SK-N-SH (cell line): ENCODE measurements around the gene ZNF783. TPM values are rescaled to one million over a fixed set of nuclear protein-coding genes. Genes with fewer than 3 reads are reported as not detected.

Source experiments
- CTCF ChIA-PET: fragments of 300-600, 350-600 bp; formaldehyde crosslinking; extraction: SDS; loops from one replicate; lab custom pipeline; 2021; lab: Yijun Ruan, JAX
- POLR2A ChIA-PET: fragments of 350-600 bp; sonication (Branson Sonifier 250); formaldehyde crosslinking; extraction: SDS; loops from one replicate; lab custom pipeline; 2020; ENCODE audit warnings: antibody characterized with exemption, inconsistent platforms; lab: Yijun Ruan, JAX
- DNase-seq: peaks from one replicate; pipeline ENCODE4 v3.0.0; 2012
- H2AFZ ChIP-seq: fragments of 200-600 bp; sonication (generic); 2 replicates; pipeline ENCODE4 v1.8.1; 2016; ENCODE audit warnings: antibody characterized with exemption, mild to moderate bottlenecking, low read depth
- H3F3A ChIP-seq: fragments of 200-600 bp; sonication (generic); replicated peaks from 2 replicates; pipeline ENCODE3; 2016; ENCODE audit warnings: antibody characterized with exemption, mild to moderate bottlenecking; ENCODE audit not compliant: insufficient read depth
- H3K27ac ChIP-seq, 2 experiments: fragments of 200-500 bp in 1 of 2; fragments of 200-600 bp in 1 of 2; sonication (Bioruptor generic) in 1 of 2; sonication (generic), shearing (Covaris generic) in 1 of 2; 2 replicates each; pipeline versions ENCODE4 v1.5.1 to v1.6.1; 2014 to 2016; ENCODE audit warnings: low read depth in 2 of 2, inconsistent platforms in 1 of 2, low read length in 1 of 2, mild to moderate bottlenecking in 1 of 2, mixed read lengths in 1 of 2
- H3K27me3 ChIP-seq: fragments of 200-600 bp; sonication (generic), shearing (Covaris generic); 2 replicates; pipeline ENCODE4 v1.6.1; 2016; ENCODE audit warnings: mixed run types; ENCODE audit not compliant: insufficient read depth
- H3K36me3 ChIP-seq, 2 experiments: fragments of 200-500 bp in 1 of 2; fragments of 200-600 bp in 1 of 2; sonication (Bioruptor generic) in 1 of 2; sonication (generic) in 1 of 2; replicated peaks in 1 of 2; 2 replicates each; pipeline versions ENCODE3 to v1.5.1; 2014 to 2016; ENCODE audit warnings: low read length in 1 of 2, mild to moderate bottlenecking in 1 of 2; ENCODE audit not compliant: insufficient read depth in 2 of 2, control insufficient read depth in 1 of 2
- H3K4me1 ChIP-seq, 2 experiments: fragments of 200-500 bp in 1 of 2; fragments of 200-600 bp in 1 of 2; sonication (Bioruptor generic) in 1 of 2; sonication (generic), shearing (Covaris generic) in 1 of 2; 2 replicates each; pipeline versions ENCODE4 v1.5.1 to v1.6.1; 2014 to 2016; ENCODE audit warnings: low read depth in 1 of 2, low read length in 1 of 2, mixed run types in 1 of 2; ENCODE audit not compliant: insufficient read depth in 2 of 2, control insufficient read depth in 1 of 2
- H3K4me2 ChIP-seq: fragments of 200-600 bp; sonication (generic), shearing (Covaris generic); 2 replicates; pipeline ENCODE4 v1.6.1; 2017; ENCODE audit warnings: mixed run types
- H3K4me3 ChIP-seq, 2 experiments: fragments of 200-500 bp in 1 of 2; fragments of 200-600 bp in 1 of 2; sonication (Bioruptor generic) in 1 of 2; sonication (generic), shearing (Covaris generic) in 1 of 2; 2 replicates each; pipeline versions ENCODE4 v1.5.1 to v1.8.1; 2014 to 2016; ENCODE audit warnings: low read depth in 2 of 2, inconsistent platforms in 1 of 2, low read length in 1 of 2, mild to moderate bottlenecking in 1 of 2, mixed read lengths in 1 of 2, moderate library complexity in 1 of 2
- H3K79me2 ChIP-seq: fragments of 200-600 bp; sonication (generic); 2 replicates; pipeline ENCODE4 v1.8.1; 2017; ENCODE audit warnings: mild to moderate bottlenecking; ENCODE audit not compliant: insufficient read depth
- H3K9ac ChIP-seq: fragments of 200-600 bp; sonication (generic); 2 replicates; pipeline ENCODE4 v1.6.1; 2017; ENCODE audit warnings: mixed run types
- H3K9me2 ChIP-seq: fragments of 200-600 bp; sonication (generic); 2 replicates; pipeline ENCODE4 v1.6.1; 2017; ENCODE audit warnings: mixed run types
- H3K9me3 ChIP-seq: fragments of 200-600 bp; sonication (generic); 2 replicates; pipeline ENCODE4 v1.6.1; 2017; ENCODE audit warnings: mixed run types, mild to moderate bottlenecking, moderate library complexity
- H4K20me1 ChIP-seq: fragments of 200-600 bp; sonication (generic); 2 replicates; pipeline ENCODE4 v1.6.1; 2017; ENCODE audit warnings: mild to moderate bottlenecking, mixed run types; ENCODE audit not compliant: insufficient read depth
- CHD2 ChIP-seq: fragments of 150-350 bp; IDR thresholded peaks from 2 replicates; pipeline ENCODE4 v1.6.1; 2018; ENCODE audit warnings: low read length; ENCODE audit not compliant: partially characterized antibody
- ELF1 ChIP-seq: IDR thresholded peaks from 2 replicates; pipeline ENCODE4 v1.4.0; 2012
- EP300 ChIP-seq, 2 experiments: IDR thresholded peaks; 2 replicates each; pipeline versions ENCODE4 v1.4.0 to v1.6.1; 2012; ENCODE audit warnings: borderline replicate concordance in 1 of 2, low read depth in 1 of 2, low read length in 1 of 2
- FOSL2 ChIP-seq: IDR thresholded peaks from 2 replicates; pipeline ENCODE4 v1.4.0; 2012; ENCODE audit warnings: low read depth, mild to moderate bottlenecking, moderate library complexity, borderline replicate concordance
- FOXJ3 ChIP-seq: sonication (generic); formaldehyde crosslinking; IDR thresholded peaks from 2 replicates; pipeline ENCODE4 v1.5.1; 2020; ENCODE audit warnings: mild to moderate bottlenecking, missing genetic modification reagents
- GATA2 ChIP-seq: sonication (generic); formaldehyde crosslinking; IDR thresholded peaks from 2 replicates; pipeline ENCODE4 v1.5.0; 2020; ENCODE audit warnings: mild to moderate bottlenecking, missing genetic modification reagents
- JUND ChIP-seq: IDR thresholded peaks from 2 replicates; pipeline ENCODE4 v1.4.0; 2012
- MEF2A ChIP-seq: IDR thresholded peaks from 2 replicates; pipeline ENCODE4 v1.4.0; 2012; ENCODE audit warnings: low read depth, borderline replicate concordance
- MXI1 ChIP-seq: IDR thresholded peaks from 2 replicates; pipeline ENCODE4 v1.6.1; 2012; ENCODE audit warnings: mild to moderate bottlenecking, low read depth, low read length, improper control_type of control experiment
- NRF1 ChIP-seq: IDR thresholded peaks from 2 replicates; pipeline ENCODE4 v1.6.1; 2012; ENCODE audit warnings: low read depth, mild to moderate bottlenecking, low read length
- POLR2AphosphoS5 ChIP-seq: IDR thresholded peaks from 2 replicates; pipeline ENCODE4 v1.6.1; 2012; ENCODE audit warnings: low read depth, low read length
- RAD21 ChIP-seq: IDR thresholded peaks from 2 replicates; pipeline ENCODE4 v1.6.1; 2012; ENCODE audit warnings: mild to moderate bottlenecking, low read length
- RCOR1 ChIP-seq: fragments of 150-350 bp; IDR thresholded peaks from 2 replicates; pipeline ENCODE4 v1.6.1; 2017; ENCODE audit warnings: antibody characterized with exemption, low read length
- RFX5 ChIP-seq: IDR thresholded peaks from 2 replicates; pipeline ENCODE4 v1.6.1; 2012; ENCODE audit warnings: mild to moderate bottlenecking, improper control_type of control experiment, low read length
- RXRA ChIP-seq: IDR thresholded peaks from 2 replicates; pipeline ENCODE4 v1.4.0; 2012; ENCODE audit warnings: low read depth, mild to moderate bottlenecking, borderline replicate concordance
- TAF1 ChIP-seq: IDR thresholded peaks from 2 replicates; pipeline ENCODE4 v1.6.1; 2012; ENCODE audit warnings: low read depth, mild to moderate bottlenecking, low read length, moderate library complexity, borderline replicate concordance
- TEAD4 ChIP-seq: IDR thresholded peaks from 2 replicates; pipeline ENCODE4 v1.4.0; 2012; ENCODE audit warnings: mild to moderate bottlenecking, borderline replicate concordance; ENCODE audit not compliant: insufficient read depth
- USF1 ChIP-seq: IDR thresholded peaks from 2 replicates; pipeline ENCODE4 v1.4.0; 2012; ENCODE audit warnings: low read depth, borderline replicate concordance
- USF2 ChIP-seq: fragments of 150-350 bp; IDR thresholded peaks from 2 replicates; pipeline ENCODE4 v1.6.1; 2017; ENCODE audit warnings: antibody characterized with exemption, low read length, low read depth, borderline replicate concordance
- WGBS: methylation state at CpG from one replicate; pipeline ENCODE4 v1.1.6; 2017; ENCODE audit warnings: low lambda C conversion rate; 5-methylcytosine and 5-hydroxymethylcytosine counted together
- polyA plus RNA-seq, 3 experiments: library from polyadenylated mRNA; depleted of rRNA; stranded (reverse); fragments of >200 nt; gene quantifications; 2 replicates each; pipeline ENCODE4 v1.2.3, GENCODE V29; 2012
- TF ChIP-seq, protein P1 (sequence below): IDR thresholded peaks from 2 replicates; pipeline ENCODE4 v1.4.0; 2012; ENCODE audit warnings: low read depth
- TF ChIP-seq, protein P2 (sequence below): IDR thresholded peaks from 2 replicates; pipeline ENCODE4 v1.4.0; 2012; ENCODE audit warnings: low read depth, borderline replicate concordance

Gene ZNF783
- polyA plus RNA-seq, 1 of the 3 experiments (the other 2 are of a cell fraction), result 12.5 TPM

- TF ChIP-seq MXI1 (peak; percentile 93), MEF2A (no peak; the same call in 1 of the 2 replicates), ELF1 (no peak), GATA2 (CRISPR knock-in tag) (no peak), USF1 (peak; percentile 82), FOXJ3 (no peak), NRF1 (no peak), TEAD4 (no peak), EP300 (IDR thresholded peaks at IDR 0.05; ENCODE audit: borderline replicate concordance in 1 of 2, low read depth in 1 of 2, low read length in 1 of 2) (peak in 1 of 2 experiments; percentile 31; a peak in 1 of 4 replicates), RXRA (no peak; the same call in 1 of the 2 replicates), TAF1 (peak; percentile 57; the same call in 1 of the 2 replicates), RCOR1 (no peak)
- TF ChIP-seq, protein P1, sequence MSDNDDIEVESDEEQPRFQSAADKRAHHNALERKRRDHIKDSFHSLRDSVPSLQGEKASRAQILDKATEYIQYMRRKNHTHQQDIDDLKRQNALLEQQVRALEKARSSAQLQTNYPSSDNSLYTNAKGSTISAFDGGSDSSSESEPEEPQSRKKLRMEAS, result peak; percentile 99
Observed at GRCh38 chr7:149261829-149262617, at the start of gene ZNF783 (continued).

GRCh38 chr7:149214020-149214720, 47.8 kb upstream of the ZNF783 start:
- POLR2A ChIA-PET, result interaction anchor here (0.6 kb wide), 1 partner anchor 16 kb away, joined by 6 read pairs; no protein-coding TSS in a partner anchor
- no peak overlapping the region for H3K27ac ChIP-seq
- peaks cover 3% of the 10 kb centered on the region for H3F3A ChIP-seq
- no peak for DNase-seq
- no peaks in the 10 kb centered on the region for H4K20me1 ChIP-seq
- CTCF ChIA-PET, result interaction anchor here (0.8 to 1.8 kb wide), 3 partner anchors 18 to 67 kb away, joined by 4 to 5 read pairs (median 4); partner anchors contain the start of genes ZNF282 and ZNF398
- no peak overlapping the region for H3K4me2 ChIP-seq
- H3K36me3 ChIP-seq, result peaks cover 79 to 82% of the 10 kb centered on the region in 2 experiments
- H3K9ac ChIP-seq, result no peak overlapping the region
- no peak overlapping the region for H2AFZ ChIP-seq
- no peaks in the 10 kb centered on the region for H3K9me2 ChIP-seq
- H3K9me3 ChIP-seq, result no peaks in the 10 kb centered on the region
- H3K79me2 ChIP-seq, result peaks cover 5% of the 10 kb centered on the region; the same call in 1 of the 2 replicates
- H3K4me3 ChIP-seq, result no peak overlapping the region
- peaks cover 0 to 2% of the 10 kb centered on the region in 2 experiments; a peak in 1 of 4 replicates for H3K4me1 ChIP-seq
- no peaks in the 10 kb centered on the region for H3K27me3 ChIP-seq
- WGBS, result 85% methylated on average over 7 of the region's 7 CpGs
- TF ChIP-seq RAD21, result no peak
- TF ChIP-seq ELF1, result no peak
- TF ChIP-seq, protein P2, sequence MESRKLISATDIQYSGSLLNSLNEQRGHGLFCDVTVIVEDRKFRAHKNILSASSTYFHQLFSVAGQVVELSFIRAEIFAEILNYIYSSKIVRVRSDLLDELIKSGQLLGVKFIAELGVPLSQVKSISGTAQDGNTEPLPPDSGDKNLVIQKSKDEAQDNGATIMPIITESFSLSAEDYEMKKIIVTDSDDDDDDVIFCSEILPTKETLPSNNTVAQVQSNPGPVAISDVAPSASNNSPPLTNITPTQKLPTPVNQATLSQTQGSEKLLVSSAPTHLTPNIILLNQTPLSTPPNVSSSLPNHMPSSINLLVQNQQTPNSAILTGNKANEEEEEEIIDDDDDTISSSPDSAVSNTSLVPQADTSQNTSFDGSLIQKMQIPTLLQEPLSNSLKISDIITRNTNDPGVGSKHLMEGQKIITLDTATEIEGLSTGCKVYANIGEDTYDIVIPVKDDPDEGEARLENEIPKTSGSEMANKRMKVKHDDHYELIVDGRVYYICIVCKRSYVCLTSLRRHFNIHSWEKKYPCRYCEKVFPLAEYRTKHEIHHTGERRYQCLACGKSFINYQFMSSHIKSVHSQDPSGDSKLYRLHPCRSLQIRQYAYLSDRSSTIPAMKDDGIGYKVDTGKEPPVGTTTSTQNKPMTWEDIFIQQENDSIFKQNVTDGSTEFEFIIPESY, result no peak
- TF ChIP-seq MXI1, result no peak
- TF ChIP-seq CHD2, result no peak
- TF ChIP-seq TAF1, result no peak
- TF ChIP-seq, protein P1, result no peak
- TF ChIP-seq RFX5, result no peak
- TF ChIP-seq POLR2AphosphoS5, result no peak
- no peak for TF ChIP-seq FOSL2
- no peak for TF ChIP-seq TEAD4
- no peak for TF ChIP-seq NRF1
- no peak for TF ChIP-seq JUND
- no peak for TF ChIP-seq FOXJ3
- no peak for TF ChIP-seq USF2
